Caco-2 (cell line): ENCODE measurements around the gene DPP4. TPM values are rescaled to one million over a fixed set of nuclear protein-coding genes. Genes with fewer than 3 reads are reported as not detected.

ENCODE experiments used
- BruUV-seq: library from RNA; stranded (reverse); fragments of 400-500 nt; replicated peaks from 2 replicates; lab custom pipeline; 2021; lab: Mats Ljungman, UMichigan
- CTCF ChIA-PET: fragments of 300-600 bp; sonication (Branson Sonifier 250); formaldehyde crosslinking; loops from one replicate; lab custom pipeline; 2022; ENCODE audit warnings: antibody characterized with exemption; lab: Charles Lee
- POLR2A ChIA-PET: fragments of 300-600 bp; sonication (Branson Sonifier 250); formaldehyde crosslinking; loops from one replicate; lab custom pipeline; 2022; ENCODE audit warnings: antibody characterized with exemption; lab: Charles Lee
- DNase-seq, 2 experiments: peaks; one replicate each; pipeline versions ENCODE4 v3.0.0 to v3.0.0-alpha.2; 2020 to 2022
- H3K27me3 ChIP-seq: replicated peaks from 2 replicates; pipeline ENCODE4 v1.6.0; 2011; ENCODE audit warnings: low read length; ENCODE audit not compliant: control insufficient read depth, insufficient read depth
- H3K36me3 ChIP-seq: 2 replicates; pipeline ENCODE4 v1.5.1; 2011; ENCODE audit warnings: low read length; ENCODE audit not compliant: control insufficient read depth, insufficient read depth
- H3K4me1 ChIP-seq: fragments of 250-450 bp; sonication (Bioruptor Pico); 2 replicates; pipeline ENCODE4 v1.5.1; 2020; ENCODE audit warnings: mild to moderate bottlenecking
- H3K4me3 ChIP-seq: 2 replicates; pipeline ENCODE4 v1.5.1; 2011; ENCODE audit warnings: low read depth, mild to moderate bottlenecking, control low read depth, low read length
- H3K9me3 ChIP-seq: fragments of 250-450 bp; sonication (Bioruptor Pico); 2 replicates; pipeline ENCODE4 v1.5.1; 2020; ENCODE audit warnings: mild to moderate bottlenecking, moderate library complexity
- H3K27ac Mint-ChIP-seq: one replicate; pipeline ENCODE4 v1.8.0; 2022; ENCODE audit warnings: mixed read lengths; ENCODE audit not compliant: unreplicated experiment
- H3K27me3 Mint-ChIP-seq: one replicate; pipeline ENCODE4 v1.8.0; 2022; ENCODE audit warnings: mixed read lengths; ENCODE audit not compliant: insufficient read depth, unreplicated experiment
- H3K36me3 Mint-ChIP-seq: one replicate; pipeline ENCODE4 v1.8.0; 2022; ENCODE audit warnings: mild to moderate bottlenecking, mixed read lengths; ENCODE audit not compliant: insufficient read depth, unreplicated experiment
- H3K4me1 Mint-ChIP-seq: one replicate; pipeline ENCODE4 v1.8.0; 2022; ENCODE audit warnings: low read depth, mixed read lengths; ENCODE audit not compliant: unreplicated experiment
- H3K4me3 Mint-ChIP-seq: one replicate; pipeline ENCODE4 v1.8.0; 2022; ENCODE audit warnings: mild to moderate bottlenecking, moderate library complexity, mixed read lengths; ENCODE audit not compliant: unreplicated experiment
- H3K9me3 Mint-ChIP-seq: one replicate; pipeline ENCODE4 v1.8.0; 2022; ENCODE audit warnings: mixed read lengths; ENCODE audit not compliant: unreplicated experiment
- CTCF ChIP-seq, 2 experiments: fragments of 200-600 bp in 1 of 2; IDR thresholded peaks; 1 replicate in 1 of 2; 2 replicates in 1 of 2; pipeline versions ENCODE4 v1.5.1 to v1.8.0; 2011 to 2022; ENCODE audit warnings: antibody characterized with exemption in 1 of 2, control low read depth in 1 of 2, inconsistent platforms in 1 of 2, low read depth in 1 of 2, low read length in 1 of 2, mild to moderate bottlenecking in 1 of 2, moderate library complexity in 1 of 2; ENCODE audit not compliant: insufficient read depth in 1 of 2, severe bottlenecking in 1 of 2, unreplicated experiment in 1 of 2
- intact Hi-C: fragments of 100-400 bp; cut with micrococcal nuclease; formaldehyde crosslinking; loops from one replicate; pipeline ENCODE4 v1.10.0; 2022; ENCODE audit not compliant: unreplicated experiment
- total RNA-seq: library from RNA; stranded (reverse); gene quantifications from 2 replicates; pipeline ENCODE4 v1.2.3, GENCODE V29; 2022

Gene DPP4
- total RNA-seq, 1 experiment from 2014 or later = 190 TPM

- POLR2A ChIA-PET = no interaction called here
- Mint-ChIP-seq H3K27ac (peak overlapping the region; percentile 26), H3K9me3 (no peaks in the 10 kb centered on the region), H3K4me3 (no peak overlapping the region), H3K4me1 (peaks cover 7% of the 10 kb centered on the region), H3K36me3 (peaks cover 69% of the 10 kb centered on the region), H3K27me3 (no peaks in the 10 kb centered on the region)
- Histone ChIP-seq H3K4me1 (no peaks in the 10 kb centered on the region), H3K27me3 (no peaks in the 10 kb centered on the region), H3K4me3 (no peak overlapping the region), H3K36me3 (peaks cover 13% of the 10 kb centered on the region), H3K9me3 (no peaks in the 10 kb centered on the region)
- intact Hi-C loops = no loop called here
- no peak for TF ChIP-seq CTCF (IDR thresholded peaks at IDR 0.05; ENCODE audit: insufficient read depth in 1 of 2, low read depth in 1 of 2, low read length in 1 of 2, severe bottlenecking in 1 of 2, unreplicated experiment in 1 of 2)
- CTCF ChIA-PET = no interaction called here
- DNase-seq = no peak
- no TSS peak for BruUV-seq
These were observed 48.7 kb downstream of the DPP4 start for GRCh38 chr2:162025121-162025911.

GRCh38 chr2:162022290-162022945 is 51.6 kb downstream of the DPP4 start:
- Histone ChIP-seq H3K9me3 (no peaks in the 10 kb centered on the region), H3K36me3 (peaks cover 18% of the 10 kb centered on the region), H3K4me1 (no peaks in the 10 kb centered on the region), H3K27me3 (no peaks in the 10 kb centered on the region), H3K4me3 (no peak overlapping the region)
- intact Hi-C loops = no loop called here
- no peaks in the 10 kb centered on the region for H3K27me3 Mint-ChIP-seq
- H3K27ac Mint-ChIP-seq = no peak overlapping the region
- ChIA-PET POLR2A (no interaction called here), CTCF (no interaction called here)
- H3K4me3 Mint-ChIP-seq = no peak overlapping the region
- peaks cover 7% of the 10 kb centered on the region for H3K4me1 Mint-ChIP-seq
- H3K36me3 Mint-ChIP-seq = peaks cover 78% of the 10 kb centered on the region
- no peak for DNase-seq
- no peak for TF ChIP-seq CTCF (IDR thresholded peaks at IDR 0.05; ENCODE audit: insufficient read depth in 1 of 2, low read depth in 1 of 2, low read length in 1 of 2, severe bottlenecking in 1 of 2, unreplicated experiment in 1 of 2)
- no TSS peak for BruUV-seq
- no peaks in the 10 kb centered on the region for H3K9me3 Mint-ChIP-seq

- no peak overlapping the region for H3K27ac Mint-ChIP-seq
- H3K27me3 Mint-ChIP-seq = no peaks in the 10 kb centered on the region
- H3K36me3 Mint-ChIP-seq = peaks cover 75% of the 10 kb centered on the region
- TF ChIP-seq CTCF (IDR thresholded peaks at IDR 0.05; ENCODE audit: insufficient read depth in 1 of 2, low read depth in 1 of 2, low read length in 1 of 2, severe bottlenecking in 1 of 2, unreplicated experiment in 1 of 2) = no peak
- DNase-seq = no peak
- no peak overlapping the region for H3K4me3 ChIP-seq
- no peaks in the 10 kb centered on the region for H3K9me3 ChIP-seq
- no TSS peak for BruUV-seq
- H3K4me1 ChIP-seq = no peaks in the 10 kb centered on the region
- H3K4me1 Mint-ChIP-seq = peaks cover 7% of the 10 kb centered on the region
- H3K4me3 Mint-ChIP-seq = no peak overlapping the region
- no peaks in the 10 kb centered on the region for H3K9me3 Mint-ChIP-seq
- ChIA-PET POLR2A (no interaction called here), CTCF (no interaction called here)
- peaks cover 19% of the 10 kb centered on the region for H3K36me3 ChIP-seq
- no peaks in the 10 kb centered on the region for H3K27me3 ChIP-seq
- intact Hi-C loops = no loop called here
These were observed 52.4 kb downstream of the DPP4 start for GRCh38 chr2:162021516-162022058.
